ENCODE results near the gene RFPL1.
"Not testable (repeated sequence)": the region's sequence is repeated elsewhere in the genome, so short reads cannot be mapped to it uniquely, and the experiment has no call there.

Gene RFPL1

GRCh38 chr22:29438283-29438682 lies at the start of gene RFPL1:
RFPL1 (plus strand) TSS chr22:29438583.
- DNase-seq (ENCODE audit: extremely low read depth, insufficient read length); H3K4me3 ChIP-seq (replicated peaks; ENCODE audit: low read depth, low read length); H3K36me3 ChIP-seq (ENCODE audit: control insufficient read depth, insufficient read depth, low read length); H3K27me3 ChIP-seq (replicated peaks; ENCODE audit: control insufficient read depth, insufficient read depth, low read length): not testable (repeated sequence)

DNA sequence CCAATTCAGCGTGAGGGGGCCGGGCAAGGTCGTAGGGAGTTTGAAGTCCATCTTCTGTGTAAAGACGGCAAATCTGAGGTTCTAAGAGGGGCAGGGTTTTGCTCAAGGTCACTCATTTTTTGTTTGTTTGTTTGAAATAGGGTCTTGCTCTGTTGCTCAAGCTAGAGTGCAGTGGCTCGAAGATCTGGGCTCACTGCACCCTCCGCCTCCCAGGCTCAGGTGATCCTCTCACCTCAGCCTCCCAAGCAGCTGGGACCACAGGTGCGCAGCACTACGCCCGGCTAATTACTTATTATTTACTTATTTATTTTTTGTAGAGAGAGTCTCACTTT lies 49.7 kb upstream of the RFPL1 start:
- Histone ChIP-seq H3K4me3 (replicated peaks; ENCODE audit: low read depth, low read length) (peak overlapping the region; percentile 95), H3K27me3 (replicated peaks; ENCODE audit: control insufficient read depth, insufficient read depth, low read length) (no peaks in the 10 kb centered on the region), H3K36me3 (ENCODE audit: control insufficient read depth, insufficient read depth, low read length) (peaks cover 5% of the 10 kb centered on the region)
- no peak for DNase-seq (ENCODE audit: extremely low read depth, insufficient read length)
- TF ChIP-seq, protein P1, sequence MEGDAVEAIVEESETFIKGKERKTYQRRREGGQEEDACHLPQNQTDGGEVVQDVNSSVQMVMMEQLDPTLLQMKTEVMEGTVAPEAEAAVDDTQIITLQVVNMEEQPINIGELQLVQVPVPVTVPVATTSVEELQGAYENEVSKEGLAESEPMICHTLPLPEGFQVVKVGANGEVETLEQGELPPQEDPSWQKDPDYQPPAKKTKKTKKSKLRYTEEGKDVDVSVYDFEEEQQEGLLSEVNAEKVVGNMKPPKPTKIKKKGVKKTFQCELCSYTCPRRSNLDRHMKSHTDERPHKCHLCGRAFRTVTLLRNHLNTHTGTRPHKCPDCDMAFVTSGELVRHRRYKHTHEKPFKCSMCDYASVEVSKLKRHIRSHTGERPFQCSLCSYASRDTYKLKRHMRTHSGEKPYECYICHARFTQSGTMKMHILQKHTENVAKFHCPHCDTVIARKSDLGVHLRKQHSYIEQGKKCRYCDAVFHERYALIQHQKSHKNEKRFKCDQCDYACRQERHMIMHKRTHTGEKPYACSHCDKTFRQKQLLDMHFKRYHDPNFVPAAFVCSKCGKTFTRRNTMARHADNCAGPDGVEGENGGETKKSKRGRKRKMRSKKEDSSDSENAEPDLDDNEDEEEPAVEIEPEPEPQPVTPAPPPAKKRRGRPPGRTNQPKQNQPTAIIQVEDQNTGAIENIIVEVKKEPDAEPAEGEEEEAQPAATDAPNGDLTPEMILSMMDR (IDR thresholded peaks at IDR 0.05; ENCODE audit: insufficient read depth, low read length, poor library complexity, severe bottlenecking), result no peak

DNA sequence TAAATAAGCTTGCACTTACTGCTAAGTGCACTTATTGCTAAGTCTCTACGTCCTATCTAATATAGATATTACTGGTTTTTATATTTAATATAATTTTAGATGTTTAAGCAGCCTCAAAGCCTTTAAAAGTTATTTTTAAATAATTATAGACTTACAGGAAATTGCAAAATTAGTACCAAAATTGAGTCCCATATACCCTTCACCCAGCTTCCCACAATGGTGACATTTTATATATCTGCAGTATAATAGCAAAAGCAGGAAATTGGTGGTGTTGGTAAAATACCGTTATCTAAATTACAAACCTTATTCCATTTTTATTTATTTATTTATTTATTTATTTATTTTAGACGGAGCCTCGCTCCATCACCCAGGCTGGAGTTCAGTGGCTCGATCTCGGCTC lies 48.1 kb upstream of the RFPL1 start:
- no peaks in the 10 kb centered on the region for H3K27me3 ChIP-seq (replicated peaks; ENCODE audit: control insufficient read depth, insufficient read depth, low read length)
- no peak overlapping the region for H3K4me3 ChIP-seq (replicated peaks; ENCODE audit: low read depth, low read length)
- TF ChIP-seq, protein P1 (IDR thresholded peaks at IDR 0.05; ENCODE audit: insufficient read depth, low read length, poor library complexity, severe bottlenecking), result no peak
- DNase-seq (ENCODE audit: extremely low read depth, insufficient read length), result no peak
- no peaks in the 10 kb centered on the region; the same call in 1 of the 2 replicates for H3K36me3 ChIP-seq (ENCODE audit: control insufficient read depth, insufficient read depth, low read length)

DNA sequence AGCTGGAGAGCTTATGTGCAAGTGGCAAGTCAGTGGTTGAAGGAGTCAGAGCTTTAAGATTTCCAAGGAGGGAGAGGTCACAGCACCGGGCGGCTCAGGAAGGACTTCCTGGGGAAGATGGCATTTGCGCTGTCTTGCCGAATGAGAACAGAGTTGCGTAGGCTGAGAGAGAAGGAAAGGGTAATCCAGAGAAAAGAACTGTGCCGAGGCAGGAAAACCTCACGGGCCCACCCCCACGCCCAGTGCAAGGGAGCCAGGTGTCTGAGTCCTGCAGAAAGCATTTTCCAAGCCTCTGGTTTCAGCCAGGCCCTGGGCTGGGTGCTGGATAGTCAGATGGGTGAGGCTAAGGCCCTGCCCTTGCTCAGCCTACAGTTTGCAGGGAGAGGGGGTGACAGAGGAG lies 46.8 kb upstream of the RFPL1 start:
- Histone ChIP-seq H3K27me3 (replicated peaks; ENCODE audit: control insufficient read depth, insufficient read depth, low read length) (no peaks in the 10 kb centered on the region), H3K4me3 (replicated peaks; ENCODE audit: low read depth, low read length) (no peak overlapping the region), H3K36me3 (ENCODE audit: control insufficient read depth, insufficient read depth, low read length) (no peaks in the 10 kb centered on the region)
- TF ChIP-seq, protein P1 (IDR thresholded peaks at IDR 0.05; ENCODE audit: insufficient read depth, low read length, poor library complexity, severe bottlenecking), result no peak
- no peak for DNase-seq (ENCODE audit: extremely low read depth, insufficient read length)

- H3K36me3 ChIP-seq (ENCODE audit: control insufficient read depth, insufficient read depth, low read length), result no peaks in the 10 kb centered on the region
- H3K4me3 ChIP-seq (replicated peaks; ENCODE audit: low read depth, low read length), result no peak overlapping the region
- DNase-seq (ENCODE audit: extremely low read depth, insufficient read length), result no peak
These were observed 45.3 kb upstream of the RFPL1 start for GRCh38 chr22:29393019-29393608.

DNA sequence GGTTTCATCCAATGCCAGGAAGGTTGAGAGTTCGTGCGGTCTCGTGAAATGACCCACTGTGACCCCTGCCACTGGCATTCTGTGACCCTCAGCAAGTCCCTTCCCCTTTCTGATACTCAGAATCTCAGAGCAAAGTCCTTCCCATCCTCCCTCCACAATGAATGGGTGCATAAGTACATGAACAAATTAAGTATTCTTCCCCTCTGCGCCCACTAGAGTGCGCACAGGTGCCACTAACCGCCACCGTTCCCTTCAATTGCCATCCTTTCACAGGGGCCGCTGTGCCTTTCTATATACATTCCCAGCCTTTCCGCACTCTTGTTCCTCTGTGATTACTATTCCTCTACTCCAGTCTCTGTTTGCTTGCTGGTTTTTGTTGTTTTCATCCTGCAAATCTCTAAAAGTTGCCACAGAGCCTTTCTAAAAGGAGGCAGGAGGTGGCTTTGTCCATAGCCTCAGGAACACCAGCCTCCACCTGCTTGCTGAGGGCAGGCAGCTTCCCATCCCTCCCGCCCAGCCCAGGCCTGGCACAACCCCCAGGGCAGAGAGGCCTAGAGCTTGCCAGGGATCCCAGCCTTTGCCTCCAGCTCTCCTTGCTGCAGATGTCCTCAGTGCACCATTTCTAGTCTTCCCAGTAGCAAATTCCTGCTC lies 43.3 kb upstream of the RFPL1 start:
- TF ChIP-seq, protein P1 (IDR thresholded peaks at IDR 0.05; ENCODE audit: insufficient read depth, low read length, poor library complexity, severe bottlenecking), result peak; percentile 88
- Histone ChIP-seq H3K27me3 (replicated peaks; ENCODE audit: control insufficient read depth, insufficient read depth, low read length) (no peaks in the 10 kb centered on the region), H3K36me3 (ENCODE audit: control insufficient read depth, insufficient read depth, low read length) (no peaks in the 10 kb centered on the region), H3K4me3 (replicated peaks; ENCODE audit: low read depth, low read length) (no peak overlapping the region)
- DNase-seq (ENCODE audit: extremely low read depth, insufficient read length), result peak; percentile 28

More at GRCh38 chr22:29393019-29393608, 45.3 kb upstream of the RFPL1 start:
- TF ChIP-seq, protein P1 (IDR thresholded peaks at IDR 0.05; ENCODE audit: insufficient read depth, low read length, poor library complexity, severe bottlenecking), result no peak
- H3K27me3 ChIP-seq (replicated peaks; ENCODE audit: control insufficient read depth, insufficient read depth, low read length), result no peaks in the 10 kb centered on the region
